Tibial nerve (tissue), 3 donors: ENCODE data around the gene ZFYVE26.

ENCODE experiments used
- POLR2A ChIP-seq, 2 donors: fragments of 450-650 bp; IDR thresholded peaks; one replicate each; pipeline ENCODE4 v1.6.1; 2017; ENCODE audit warnings: antibody characterized with exemption in 2 of 2, mild to moderate bottlenecking in 2 of 2, moderate library complexity in 2 of 2
- TF ChIP-seq, protein P1 (sequence below), 5 experiments: fragments of 200-600 bp in 3 of 5; fragments of 450-650 bp in 2 of 5; sonication (generic) in 3 of 5; IDR thresholded peaks; one replicate each; pipeline ENCODE4 v1.5.1; 2016 to 2019; ENCODE audit warnings: antibody characterized with exemption in 5 of 5, mild to moderate bottlenecking in 3 of 5, moderate library complexity in 2 of 5

DNA sequence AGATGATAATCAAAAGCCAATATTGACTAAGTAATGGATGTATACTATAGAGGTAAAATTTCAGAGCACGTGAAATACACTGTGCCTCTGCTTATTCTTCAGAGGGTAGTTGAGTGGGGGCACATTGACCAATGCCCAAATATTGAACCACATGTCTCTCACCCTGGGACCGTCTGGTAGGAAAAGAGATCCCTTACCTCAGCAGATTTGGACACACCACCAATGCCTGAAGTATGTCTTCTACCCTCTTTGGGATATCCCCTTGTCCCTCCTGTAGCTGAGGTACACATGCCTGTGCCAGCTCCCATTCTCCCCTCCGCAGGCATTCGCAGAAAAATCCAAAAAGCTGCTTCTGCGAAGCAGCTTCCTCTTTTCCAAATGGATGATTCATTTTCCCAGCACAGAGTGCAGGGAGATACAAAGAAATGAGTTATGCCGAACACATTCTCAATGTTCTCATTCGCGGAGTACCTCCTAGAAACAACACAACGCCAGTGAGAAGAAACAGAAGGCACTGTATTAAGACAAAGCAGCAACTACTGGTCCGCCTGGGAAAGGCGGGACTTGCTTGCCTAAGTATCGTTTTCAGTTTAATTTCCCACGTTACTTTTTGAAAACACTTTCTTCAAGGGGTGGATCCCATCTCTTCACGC, 691 bp downstream of the ZFYVE26 start:
- TF ChIP-seq, protein P1, sequence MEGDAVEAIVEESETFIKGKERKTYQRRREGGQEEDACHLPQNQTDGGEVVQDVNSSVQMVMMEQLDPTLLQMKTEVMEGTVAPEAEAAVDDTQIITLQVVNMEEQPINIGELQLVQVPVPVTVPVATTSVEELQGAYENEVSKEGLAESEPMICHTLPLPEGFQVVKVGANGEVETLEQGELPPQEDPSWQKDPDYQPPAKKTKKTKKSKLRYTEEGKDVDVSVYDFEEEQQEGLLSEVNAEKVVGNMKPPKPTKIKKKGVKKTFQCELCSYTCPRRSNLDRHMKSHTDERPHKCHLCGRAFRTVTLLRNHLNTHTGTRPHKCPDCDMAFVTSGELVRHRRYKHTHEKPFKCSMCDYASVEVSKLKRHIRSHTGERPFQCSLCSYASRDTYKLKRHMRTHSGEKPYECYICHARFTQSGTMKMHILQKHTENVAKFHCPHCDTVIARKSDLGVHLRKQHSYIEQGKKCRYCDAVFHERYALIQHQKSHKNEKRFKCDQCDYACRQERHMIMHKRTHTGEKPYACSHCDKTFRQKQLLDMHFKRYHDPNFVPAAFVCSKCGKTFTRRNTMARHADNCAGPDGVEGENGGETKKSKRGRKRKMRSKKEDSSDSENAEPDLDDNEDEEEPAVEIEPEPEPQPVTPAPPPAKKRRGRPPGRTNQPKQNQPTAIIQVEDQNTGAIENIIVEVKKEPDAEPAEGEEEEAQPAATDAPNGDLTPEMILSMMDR (IDR thresholded peaks at IDR 0.05) = no peak
- TF ChIP-seq POLR2A (IDR thresholded peaks at IDR 0.05) = no peak
